Measurements from ENCODE around the gene ATP1A3. TPM values are rescaled to one million over a fixed set of nuclear protein-coding genes. Genes with fewer than 3 reads are reported as not detected.
"Not testable (repeated sequence)": the region's sequence is repeated elsewhere in the genome, so short reads cannot be mapped to it uniquely, and the experiment has no call there.

ATP1A3 gene
- total RNA-seq, 2 donors from 2014 or later = 81.4 to 223 TPM

- H3K27ac ChIP-seq, H3K36me3 ChIP-seq, H3K9me3 ChIP-seq, H3K4me3 ChIP-seq, H3K27me3 ChIP-seq: not testable (repeated sequence)
- peaks cover 0 to 18% of the 10 kb centered on the region in 2 donors for H3K4me1 ChIP-seq
- TF ChIP-seq, protein P1, sequence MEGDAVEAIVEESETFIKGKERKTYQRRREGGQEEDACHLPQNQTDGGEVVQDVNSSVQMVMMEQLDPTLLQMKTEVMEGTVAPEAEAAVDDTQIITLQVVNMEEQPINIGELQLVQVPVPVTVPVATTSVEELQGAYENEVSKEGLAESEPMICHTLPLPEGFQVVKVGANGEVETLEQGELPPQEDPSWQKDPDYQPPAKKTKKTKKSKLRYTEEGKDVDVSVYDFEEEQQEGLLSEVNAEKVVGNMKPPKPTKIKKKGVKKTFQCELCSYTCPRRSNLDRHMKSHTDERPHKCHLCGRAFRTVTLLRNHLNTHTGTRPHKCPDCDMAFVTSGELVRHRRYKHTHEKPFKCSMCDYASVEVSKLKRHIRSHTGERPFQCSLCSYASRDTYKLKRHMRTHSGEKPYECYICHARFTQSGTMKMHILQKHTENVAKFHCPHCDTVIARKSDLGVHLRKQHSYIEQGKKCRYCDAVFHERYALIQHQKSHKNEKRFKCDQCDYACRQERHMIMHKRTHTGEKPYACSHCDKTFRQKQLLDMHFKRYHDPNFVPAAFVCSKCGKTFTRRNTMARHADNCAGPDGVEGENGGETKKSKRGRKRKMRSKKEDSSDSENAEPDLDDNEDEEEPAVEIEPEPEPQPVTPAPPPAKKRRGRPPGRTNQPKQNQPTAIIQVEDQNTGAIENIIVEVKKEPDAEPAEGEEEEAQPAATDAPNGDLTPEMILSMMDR (IDR thresholded peaks at IDR 0.05) = peak; percentile 91 to 94
- DNase-seq (ENCODE audit: low spot score) = peak; percentile 64
These were observed 40.8 kb upstream of the ATP1A3 start for GRCh38 chr19:42034640-42035391.

DNA sequence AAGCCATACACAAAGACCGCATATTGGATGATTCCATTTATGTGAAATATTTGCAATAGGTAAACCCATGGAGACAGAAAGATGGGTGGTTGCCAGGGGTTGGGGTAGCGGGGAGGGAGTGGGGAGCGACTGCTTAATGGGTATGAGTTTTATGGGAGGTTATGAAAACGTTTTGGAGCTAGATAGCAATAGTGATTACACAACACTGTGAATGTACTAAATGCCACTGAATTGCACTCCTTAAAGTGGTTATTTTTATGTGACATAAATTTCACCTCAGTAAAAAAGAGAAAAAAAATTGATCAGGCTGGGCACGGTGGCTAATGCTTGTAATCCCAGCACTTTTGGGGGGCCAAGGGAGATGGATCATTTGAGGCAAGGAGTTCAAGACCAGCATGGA is 39.4 kb upstream of the ATP1A3 start:
- no peaks in the 10 kb centered on the region for H3K27me3 ChIP-seq
- TF ChIP-seq, protein P1 (IDR thresholded peaks at IDR 0.05) = no peak
- H3K9me3 ChIP-seq = no peaks in the 10 kb centered on the region
- peaks cover 0 to 17% of the 10 kb centered on the region in 2 donors for H3K4me1 ChIP-seq
- DNase-seq (ENCODE audit: low spot score) = no peak
- H3K4me3 ChIP-seq = no peak overlapping the region
- H3K36me3 ChIP-seq = no peaks in the 10 kb centered on the region
- no peak overlapping the region for H3K27ac ChIP-seq

DNA sequence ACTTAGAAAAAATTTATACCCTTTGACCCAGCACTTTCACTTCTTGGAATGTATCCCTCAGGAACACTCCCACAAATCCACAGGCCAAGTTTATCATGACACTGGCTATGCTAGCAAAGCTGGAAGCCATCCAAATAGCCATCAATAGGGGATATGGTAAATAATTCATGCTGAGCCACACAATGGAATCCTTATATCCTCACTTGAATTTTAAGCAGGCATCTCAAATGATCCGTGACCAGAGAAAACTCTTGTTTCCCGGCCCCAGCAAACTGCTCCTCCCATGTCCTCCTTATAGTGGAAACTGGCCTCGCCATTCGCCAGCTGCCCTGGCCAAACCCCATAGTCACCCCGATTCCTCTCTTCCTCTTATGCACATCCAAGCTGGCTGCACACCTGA is 38.4 kb upstream of the ATP1A3 start:
- no peak for DNase-seq (ENCODE audit: low spot score)
- TF ChIP-seq, protein P1 (IDR thresholded peaks at IDR 0.05) = no peak
- Histone ChIP-seq H3K9me3 (no peaks in the 10 kb centered on the region), H3K36me3 (no peaks in the 10 kb centered on the region), H3K27me3 (no peaks in the 10 kb centered on the region), H3K4me3 (no peak overlapping the region), H3K27ac (no peak overlapping the region), H3K4me1 (peaks cover 0 to 7% of the 10 kb centered on the region in 2 donors)

GRCh38 chr19:42030645-42031440 is 36.8 kb upstream of the ATP1A3 start:
- Histone ChIP-seq H3K9me3 (no peaks in the 10 kb centered on the region), H3K27me3 (no peaks in the 10 kb centered on the region), H3K27ac (no peak overlapping the region), H3K4me3 (no peak overlapping the region), H3K36me3 (no peaks in the 10 kb centered on the region), H3K4me1 (peaks cover 0 to 3% of the 10 kb centered on the region in 2 donors)
- no peak for DNase-seq (ENCODE audit: low spot score)
- TF ChIP-seq, protein P1 (IDR thresholded peaks at IDR 0.05) = no peak

GRCh38 chr19:42028304-42029216 is 34.5 kb upstream of the ATP1A3 start:
- H3K27ac ChIP-seq = no peak overlapping the region
- no peak for DNase-seq (ENCODE audit: low spot score)
- H3K9me3 ChIP-seq = no peaks in the 10 kb centered on the region
- H3K27me3 ChIP-seq = no peaks in the 10 kb centered on the region
- H3K4me3 ChIP-seq = no peak overlapping the region
- peaks cover 0 to 22% of the 10 kb centered on the region in 2 donors for H3K4me1 ChIP-seq
- H3K36me3 ChIP-seq = no peaks in the 10 kb centered on the region
- TF ChIP-seq, protein P1 (IDR thresholded peaks at IDR 0.05) = peak in 1 of 2 donors; percentile 38

Data from right atrium auricular region (tissue), 2 donors.